ENCODE measurements around the gene FKRP. TPM values are rescaled to one million over a fixed set of nuclear protein-coding genes. Genes with fewer than 3 reads are reported as not detected.

Gene FKRP
- total RNA-seq, 1 donor from 2014 or later: 37.0 TPM

DNA sequence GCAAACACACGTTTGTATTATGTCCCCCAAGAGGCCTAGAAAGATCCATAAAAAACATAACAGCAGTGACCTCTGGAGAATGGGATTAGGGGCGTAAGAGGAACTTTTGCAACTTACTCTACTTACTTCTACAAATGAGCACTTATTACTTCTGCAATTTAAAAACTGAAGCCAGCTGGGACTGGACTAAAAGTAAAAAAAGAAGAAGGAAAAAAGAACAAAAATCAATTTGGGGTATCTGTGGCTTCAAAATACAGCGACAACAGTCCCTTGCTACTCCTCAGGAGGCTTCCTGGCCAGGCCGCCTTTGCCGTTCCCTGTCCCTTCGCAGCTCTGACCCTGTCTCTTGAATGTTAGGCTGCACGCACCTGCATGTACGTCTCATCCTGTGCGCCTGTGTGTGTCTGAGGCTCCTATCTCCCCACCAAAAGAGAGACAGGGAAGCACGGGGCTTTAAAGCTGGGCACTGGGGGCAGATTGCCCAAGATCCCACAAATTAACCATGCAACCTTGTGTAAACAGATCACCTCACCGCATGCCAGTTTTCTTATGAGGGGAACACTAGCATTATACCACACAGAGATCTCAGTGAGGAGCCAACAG is 12.1 kb upstream of the FKRP start:
- DNase-seq (ENCODE audit: low spot score in 2 of 2, unreplicated experiment in 2 of 2): no peak
- Mint-ChIP-seq H3K4me3 (no peak overlapping the region), H3K27ac (peak overlapping the region; percentile 22), H3K4me1 (peaks cover 13% of the 10 kb centered on the region), H3K9me3 (no peaks in the 10 kb centered on the region), H3K36me3 (peaks cover 22% of the 10 kb centered on the region), H3K27me3 (ENCODE audit: low read depth) (no peaks in the 10 kb centered on the region)
- TF ChIP-seq, protein P1, sequence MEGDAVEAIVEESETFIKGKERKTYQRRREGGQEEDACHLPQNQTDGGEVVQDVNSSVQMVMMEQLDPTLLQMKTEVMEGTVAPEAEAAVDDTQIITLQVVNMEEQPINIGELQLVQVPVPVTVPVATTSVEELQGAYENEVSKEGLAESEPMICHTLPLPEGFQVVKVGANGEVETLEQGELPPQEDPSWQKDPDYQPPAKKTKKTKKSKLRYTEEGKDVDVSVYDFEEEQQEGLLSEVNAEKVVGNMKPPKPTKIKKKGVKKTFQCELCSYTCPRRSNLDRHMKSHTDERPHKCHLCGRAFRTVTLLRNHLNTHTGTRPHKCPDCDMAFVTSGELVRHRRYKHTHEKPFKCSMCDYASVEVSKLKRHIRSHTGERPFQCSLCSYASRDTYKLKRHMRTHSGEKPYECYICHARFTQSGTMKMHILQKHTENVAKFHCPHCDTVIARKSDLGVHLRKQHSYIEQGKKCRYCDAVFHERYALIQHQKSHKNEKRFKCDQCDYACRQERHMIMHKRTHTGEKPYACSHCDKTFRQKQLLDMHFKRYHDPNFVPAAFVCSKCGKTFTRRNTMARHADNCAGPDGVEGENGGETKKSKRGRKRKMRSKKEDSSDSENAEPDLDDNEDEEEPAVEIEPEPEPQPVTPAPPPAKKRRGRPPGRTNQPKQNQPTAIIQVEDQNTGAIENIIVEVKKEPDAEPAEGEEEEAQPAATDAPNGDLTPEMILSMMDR (IDR thresholded peaks at IDR 0.05; ENCODE audit: unreplicated experiment): no peak

- H3K27me3 Mint-ChIP-seq (ENCODE audit: low read depth): no peaks in the 10 kb centered on the region
- H3K4me1 Mint-ChIP-seq: peaks cover 5% of the 10 kb centered on the region
- no peak overlapping the region for H3K27ac Mint-ChIP-seq
- H3K9me3 Mint-ChIP-seq: no peaks in the 10 kb centered on the region
- DNase-seq (ENCODE audit: low spot score in 2 of 2, unreplicated experiment in 2 of 2): no peak
- peaks cover 16% of the 10 kb centered on the region for H3K36me3 Mint-ChIP-seq
- H3K4me3 Mint-ChIP-seq: no peak overlapping the region
- TF ChIP-seq, protein P1 (IDR thresholded peaks at IDR 0.05; ENCODE audit: unreplicated experiment): no peak
Observed at GRCh38 chr19:46736531-46737297, 9.1 kb upstream of the FKRP start.

- TF ChIP-seq, protein P1 (IDR thresholded peaks at IDR 0.05; ENCODE audit: unreplicated experiment): no peak
- H3K4me1 Mint-ChIP-seq: no peaks in the 10 kb centered on the region
- DNase-seq (ENCODE audit: low spot score in 2 of 2, unreplicated experiment in 2 of 2): no peak
- H3K4me3 Mint-ChIP-seq: no peak overlapping the region
- H3K9me3 Mint-ChIP-seq: no peaks in the 10 kb centered on the region
- H3K27me3 Mint-ChIP-seq (ENCODE audit: low read depth): no peaks in the 10 kb centered on the region
- no peak overlapping the region for H3K27ac Mint-ChIP-seq
- H3K36me3 Mint-ChIP-seq: peaks cover 16% of the 10 kb centered on the region
Observed at GRCh38 chr19:46737298-46737654, 8.6 kb upstream of the FKRP start.

DNA sequence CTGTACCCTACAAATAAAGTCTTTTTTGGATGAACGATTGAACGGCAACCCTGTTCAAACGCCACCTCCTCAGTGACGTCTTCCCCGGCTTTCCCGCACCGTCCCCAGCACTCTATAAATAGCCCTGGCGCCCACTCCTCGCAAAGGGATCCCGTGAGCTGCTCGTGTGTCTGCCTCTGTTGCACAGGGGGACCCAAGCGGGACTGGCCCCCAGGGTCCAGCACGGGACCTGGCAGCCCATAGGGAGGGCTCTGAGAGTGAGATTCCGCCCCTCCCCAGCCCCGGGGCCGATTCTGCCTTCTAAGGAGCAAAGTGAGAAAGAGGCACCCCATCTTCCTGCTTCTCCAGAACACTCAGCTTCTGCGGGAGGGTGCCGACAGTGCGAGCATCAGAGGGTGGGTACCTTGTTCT is 8.1 kb upstream of the FKRP start:
- Mint-ChIP-seq H3K4me3 (no peak overlapping the region), H3K27me3 (ENCODE audit: low read depth) (no peaks in the 10 kb centered on the region), H3K27ac (no peak overlapping the region), H3K4me1 (no peaks in the 10 kb centered on the region), H3K36me3 (peaks cover 16% of the 10 kb centered on the region), H3K9me3 (no peaks in the 10 kb centered on the region)
- TF ChIP-seq, protein P1 (IDR thresholded peaks at IDR 0.05; ENCODE audit: unreplicated experiment): no peak
- no peak for DNase-seq (ENCODE audit: low spot score in 2 of 2, unreplicated experiment in 2 of 2)

DNA sequence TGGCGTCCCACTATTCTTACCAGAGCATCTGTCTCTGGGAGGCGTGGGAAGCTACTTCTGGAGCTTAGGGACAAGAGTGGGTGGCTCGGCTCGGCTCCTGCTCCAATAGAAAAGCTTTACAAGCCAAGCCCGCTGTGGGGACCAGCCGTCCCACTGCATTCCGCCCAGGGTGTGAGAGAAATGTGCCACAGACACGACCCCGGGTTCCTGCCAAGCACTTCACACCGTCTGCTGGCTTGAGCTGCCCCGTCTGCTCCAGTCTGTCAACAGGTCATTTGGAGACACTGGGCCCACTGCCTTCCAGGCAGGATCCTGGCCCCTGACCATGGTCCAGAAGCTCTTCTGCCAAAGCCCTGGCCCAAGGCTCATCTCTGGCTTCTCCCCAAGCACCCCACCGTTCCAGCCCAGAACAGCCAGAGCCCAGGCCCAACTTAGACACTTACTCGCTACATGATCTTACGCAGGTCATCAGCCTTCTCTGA is 6.5 kb upstream of the FKRP start:
- Mint-ChIP-seq H3K27ac (peak overlapping the region; percentile 34), H3K27me3 (ENCODE audit: low read depth) (no peaks in the 10 kb centered on the region), H3K36me3 (peaks cover 11% of the 10 kb centered on the region), H3K4me1 (peaks cover 11% of the 10 kb centered on the region), H3K4me3 (no peak overlapping the region), H3K9me3 (no peaks in the 10 kb centered on the region)
- TF ChIP-seq, protein P1 (IDR thresholded peaks at IDR 0.05; ENCODE audit: unreplicated experiment): no peak
- no peak for DNase-seq (ENCODE audit: low spot score in 2 of 2, unreplicated experiment in 2 of 2)
